ENCODE measurements around the gene DDX10. TPM values are rescaled to one million over a fixed set of nuclear protein-coding genes. Genes with fewer than 3 reads are reported as not detected.

DDX10 gene
- total RNA-seq, 4 donors from 2014 or later, result 5.5 to 25.0 (median 17.5) TPM

DNA sequence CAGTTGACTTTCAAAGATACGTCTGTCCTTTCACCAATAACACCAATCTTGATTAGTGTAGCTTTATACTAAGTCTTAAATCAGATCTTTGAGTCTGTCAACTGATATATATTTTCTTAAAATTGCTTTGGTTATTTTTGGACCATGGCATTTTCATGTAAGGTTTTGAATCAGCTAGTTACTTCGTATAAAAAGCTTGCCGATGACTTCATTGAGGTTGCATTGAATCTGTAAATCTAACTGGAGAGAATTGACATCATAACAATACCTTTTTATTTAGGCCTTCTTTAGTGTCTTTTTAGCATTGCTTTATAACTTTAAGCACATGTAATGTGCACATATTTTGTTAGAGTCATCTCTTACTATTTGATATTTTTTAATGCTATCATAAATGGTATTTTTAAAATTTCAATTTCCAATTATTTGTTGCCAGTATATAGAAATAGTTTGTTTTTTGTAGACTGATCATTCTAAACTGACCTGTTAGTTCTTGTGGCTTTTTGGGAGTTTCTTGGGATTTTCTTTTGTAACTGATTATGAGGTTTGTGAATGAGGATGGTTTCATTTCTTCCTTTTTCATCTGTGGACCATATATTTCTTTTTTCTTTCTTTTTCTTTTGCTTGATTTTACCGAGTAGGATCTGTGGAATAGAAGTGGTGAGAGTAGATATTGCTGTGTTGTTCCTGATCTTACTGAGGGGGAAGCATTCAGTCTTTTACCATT is 61.4 kb downstream of the DDX10 start:
- no peaks in the 10 kb centered on the region for H3K27me3 ChIP-seq
- peaks cover 0 to 32% (median 0%) of the 10 kb centered on the region in 3 donors for H3K36me3 ChIP-seq
- H3K27ac ChIP-seq, result no peak overlapping the region
- no peak for DNase-seq
- no peak overlapping the region for H3K4me3 ChIP-seq
- no peaks in the 10 kb centered on the region for H3K4me1 ChIP-seq
- 65 to 79% methylated on average over 4 of the region's 4 CpGs for WGBS, 2 donors
- H3K9me3 ChIP-seq, result no peaks in the 10 kb centered on the region
- intact Hi-C loops (cut with DNase I), result no loop called here
- no peak for TF ChIP-seq POLR2A (IDR thresholded peaks at IDR 0.05)
- TF ChIP-seq, protein P1, sequence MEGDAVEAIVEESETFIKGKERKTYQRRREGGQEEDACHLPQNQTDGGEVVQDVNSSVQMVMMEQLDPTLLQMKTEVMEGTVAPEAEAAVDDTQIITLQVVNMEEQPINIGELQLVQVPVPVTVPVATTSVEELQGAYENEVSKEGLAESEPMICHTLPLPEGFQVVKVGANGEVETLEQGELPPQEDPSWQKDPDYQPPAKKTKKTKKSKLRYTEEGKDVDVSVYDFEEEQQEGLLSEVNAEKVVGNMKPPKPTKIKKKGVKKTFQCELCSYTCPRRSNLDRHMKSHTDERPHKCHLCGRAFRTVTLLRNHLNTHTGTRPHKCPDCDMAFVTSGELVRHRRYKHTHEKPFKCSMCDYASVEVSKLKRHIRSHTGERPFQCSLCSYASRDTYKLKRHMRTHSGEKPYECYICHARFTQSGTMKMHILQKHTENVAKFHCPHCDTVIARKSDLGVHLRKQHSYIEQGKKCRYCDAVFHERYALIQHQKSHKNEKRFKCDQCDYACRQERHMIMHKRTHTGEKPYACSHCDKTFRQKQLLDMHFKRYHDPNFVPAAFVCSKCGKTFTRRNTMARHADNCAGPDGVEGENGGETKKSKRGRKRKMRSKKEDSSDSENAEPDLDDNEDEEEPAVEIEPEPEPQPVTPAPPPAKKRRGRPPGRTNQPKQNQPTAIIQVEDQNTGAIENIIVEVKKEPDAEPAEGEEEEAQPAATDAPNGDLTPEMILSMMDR (IDR thresholded peaks at IDR 0.05), result no peak

DNA sequence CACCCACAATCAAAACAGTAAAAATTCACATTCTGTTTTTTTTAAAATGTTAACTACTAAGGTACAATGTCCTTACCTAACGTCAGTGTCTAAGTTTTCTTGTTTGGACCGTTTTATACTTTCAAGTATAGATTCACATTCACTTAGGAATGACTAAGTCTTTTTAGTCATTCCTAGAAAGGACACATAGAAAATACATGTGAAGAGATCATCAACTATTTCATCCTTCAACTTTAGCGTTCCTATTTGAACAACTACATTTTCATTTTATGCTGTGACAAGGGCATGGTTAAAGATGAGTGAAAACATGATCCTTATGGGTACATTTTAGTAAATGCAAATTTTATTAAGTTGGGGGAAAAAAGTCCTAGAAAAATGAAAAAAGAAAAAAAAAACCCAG is 62.8 kb downstream of the DDX10 start:
- intact Hi-C loops (cut with DNase I), result no loop called here
- TF ChIP-seq POLR2A (IDR thresholded peaks at IDR 0.05), result no peak
- TF ChIP-seq, protein P1 (IDR thresholded peaks at IDR 0.05), result no peak
- H3K36me3 ChIP-seq, result peaks cover 0 to 28% (median 0%) of the 10 kb centered on the region in 3 donors
- H3K9me3 ChIP-seq, result no peaks in the 10 kb centered on the region
- 85 to 88% methylated on average over 3 of the region's 3 CpGs for WGBS, 2 donors
- H3K4me1 ChIP-seq, result no peaks in the 10 kb centered on the region
- H3K4me3 ChIP-seq, result no peak overlapping the region
- no peak for DNase-seq
- no peaks in the 10 kb centered on the region for H3K27me3 ChIP-seq
- H3K27ac ChIP-seq, result no peak overlapping the region

DNA sequence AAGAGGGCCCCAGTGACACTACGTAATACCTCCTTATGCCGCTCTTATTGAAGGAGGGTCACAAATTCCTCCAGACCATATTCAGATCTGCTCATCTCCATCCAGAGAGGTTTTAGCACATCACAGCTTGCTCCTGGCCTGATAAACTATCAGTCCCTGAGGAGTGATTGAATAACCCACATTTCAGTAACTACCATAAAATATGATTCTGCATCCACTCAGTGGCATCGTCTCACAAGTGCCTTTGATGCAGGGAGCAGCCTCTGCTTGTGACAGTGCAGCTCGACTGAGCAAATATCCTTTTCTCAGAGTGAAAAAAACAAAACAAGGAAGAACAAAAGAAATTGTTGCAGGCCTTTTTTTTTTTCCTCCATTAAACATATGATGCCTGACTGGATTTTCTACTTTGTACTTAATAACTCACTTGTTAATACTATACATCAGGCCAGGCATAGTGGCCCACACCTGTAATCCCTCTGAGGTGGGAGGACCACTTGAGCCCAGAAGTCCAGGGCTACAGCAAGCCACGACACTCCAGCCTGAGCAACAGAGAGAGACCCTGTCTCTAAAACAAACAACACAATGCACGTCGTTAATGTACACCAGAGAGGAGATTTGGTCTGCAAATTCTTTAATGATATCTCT is 64.5 kb downstream of the DDX10 start:
- Histone ChIP-seq H3K36me3 (peaks cover 0 to 12% (median 0%) of the 10 kb centered on the region in 3 donors), H3K27ac (no peak overlapping the region), H3K4me3 (no peak overlapping the region), H3K4me1 (peaks cover 0 to 14% (median 0%) of the 10 kb centered on the region in 3 donors), H3K9me3 (no peaks in the 10 kb centered on the region), H3K27me3 (no peaks in the 10 kb centered on the region)
- intact Hi-C loops (cut with DNase I), result no loop called here
- TF ChIP-seq, protein P1 (IDR thresholded peaks at IDR 0.05), result no peak
- TF ChIP-seq POLR2A (IDR thresholded peaks at IDR 0.05), result no peak
- no peak for DNase-seq
- WGBS, 2 donors, result 88 to 94% methylated on average over 7 of the region's 7 CpGs

DNA sequence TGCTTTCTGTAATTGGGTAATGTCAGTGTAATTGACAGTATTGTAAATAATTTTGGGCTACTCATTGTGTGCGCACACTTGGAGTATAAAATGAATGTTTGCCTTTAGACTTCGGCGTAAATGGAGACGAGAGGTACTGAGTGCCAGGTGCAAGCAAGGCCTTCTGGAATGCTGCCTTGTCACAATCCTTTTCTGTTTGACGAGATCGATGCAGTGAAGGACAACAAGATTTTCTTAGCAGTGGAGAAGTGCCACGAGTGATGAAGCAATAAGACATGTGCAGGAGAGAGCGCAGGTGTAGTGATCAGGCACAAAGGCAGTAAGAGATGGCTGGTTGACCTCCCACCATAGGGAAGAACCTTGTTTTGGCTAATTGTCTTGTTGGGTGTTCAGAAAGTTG is 67.5 kb downstream of the DDX10 start:
- Histone ChIP-seq H3K27me3 (no peaks in the 10 kb centered on the region), H3K4me3 (no peak overlapping the region), H3K36me3 (no peaks in the 10 kb centered on the region), H3K9me3 (no peaks in the 10 kb centered on the region), H3K4me1 (peaks cover 0 to 21% (median 0%) of the 10 kb centered on the region in 3 donors), H3K27ac (no peak overlapping the region)
- TF ChIP-seq POLR2A (IDR thresholded peaks at IDR 0.05), result no peak
- TF ChIP-seq, protein P1 (IDR thresholded peaks at IDR 0.05), result no peak
- DNase-seq, result no peak
- 91 to 96% methylated on average over 8 of the region's 8 CpGs for WGBS, 2 donors
- intact Hi-C loops (cut with DNase I), result no loop called here

DNA sequence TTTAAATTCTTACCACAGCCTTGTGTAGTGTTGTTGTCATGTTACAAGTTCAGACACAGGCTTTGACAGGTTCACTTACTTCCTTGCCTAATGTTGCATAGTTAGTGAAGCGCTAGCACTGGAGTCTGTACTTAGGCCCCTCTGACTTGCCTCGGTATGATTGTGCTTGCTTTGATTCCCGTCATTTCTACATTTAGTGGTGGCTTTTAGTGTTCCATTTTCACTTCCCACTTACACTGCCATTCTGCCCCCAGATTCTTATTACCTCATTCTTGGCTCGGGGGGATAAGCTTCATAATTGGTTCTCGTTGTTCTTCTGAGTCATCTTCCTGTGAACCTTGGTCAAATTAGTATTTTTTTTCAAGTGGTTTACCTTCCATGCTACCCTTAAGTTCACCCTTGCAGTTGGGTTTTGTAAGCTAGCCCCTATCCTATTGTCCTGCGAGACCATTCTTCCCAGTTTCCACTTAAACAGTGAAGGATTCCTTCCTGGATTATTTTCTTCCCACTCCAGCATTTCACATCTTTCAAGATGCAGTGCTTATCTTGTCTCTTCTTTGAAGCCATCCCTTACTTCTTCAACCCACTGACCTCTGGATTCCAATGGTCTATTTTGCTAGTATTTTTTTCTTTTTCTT is 68.7 kb downstream of the DDX10 start:
- TF ChIP-seq, protein P1 (IDR thresholded peaks at IDR 0.05), result no peak
- no peak for TF ChIP-seq POLR2A (IDR thresholded peaks at IDR 0.05)
- 48 to 50% methylated on average over 6 of the region's 6 CpGs for WGBS, 2 donors

More for the DNA sequence above, 68.7 kb downstream of the DDX10 start:
- no peak for DNase-seq
- no peak overlapping the region for H3K4me3 ChIP-seq
- H3K27me3 ChIP-seq, result no peaks in the 10 kb centered on the region
- H3K36me3 ChIP-seq, result no peaks in the 10 kb centered on the region
- intact Hi-C loops (cut with DNase I), result no loop called here
- H3K9me3 ChIP-seq, result no peaks in the 10 kb centered on the region
- H3K27ac ChIP-seq, result no peak overlapping the region
- H3K4me1 ChIP-seq, result peaks cover 0 to 21% (median 0%) of the 10 kb centered on the region in 3 donors

Measured in esophagus squamous epithelium (tissue), 5 donors.